Adrenal gland (tissue), 5 donors: Measurements from ENCODE around the gene SEMA3E.

ENCODE experiments used
- POLR2A ChIP-seq, 2 donors: fragments of 450-650 bp; IDR thresholded peaks; one replicate each; pipeline ENCODE4 v1.6.1; 2017; ENCODE audit warnings: antibody characterized with exemption in 2 of 2, mild to moderate bottlenecking in 2 of 2, moderate library complexity in 1 of 2
- TF ChIP-seq, protein P1 (sequence below), 6 experiments: fragments of 450-650 bp in 4 of 6; fragments of 200-600 bp in 2 of 6; sonication (generic) in 1 of 6; IDR thresholded peaks; 1 replicate in 5 of 6; 2 replicates in 1 of 6; pipeline versions ENCODE4 v1.5.1 to v1.8.0; 2016 to 2021; ENCODE audit warnings: antibody characterized with exemption in 6 of 6, mild to moderate bottlenecking in 2 of 6, moderate library complexity in 1 of 6
- donor health status: DM: no; HTN: no; CAD: no.

DNA sequence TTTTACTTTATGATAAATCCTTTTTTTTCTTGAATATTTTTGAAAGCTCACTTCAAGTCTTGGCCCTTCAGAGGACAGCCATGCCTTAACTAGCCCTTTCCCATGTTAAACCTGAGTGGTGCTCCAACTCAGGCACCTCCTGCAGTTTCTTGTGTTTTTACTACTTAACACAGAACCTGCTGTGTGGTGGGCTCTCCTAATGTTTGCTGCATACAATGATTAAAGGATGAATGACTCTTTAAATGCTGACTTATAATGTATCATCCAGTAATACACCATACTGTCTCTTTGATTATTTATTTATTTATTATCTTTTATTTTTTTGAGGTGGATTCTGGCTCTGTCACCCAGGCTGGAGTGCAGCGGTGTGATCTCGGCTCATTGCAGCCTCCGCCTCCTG lies 179.4 kb downstream of the SEMA3E start:
- TF ChIP-seq, protein P1, sequence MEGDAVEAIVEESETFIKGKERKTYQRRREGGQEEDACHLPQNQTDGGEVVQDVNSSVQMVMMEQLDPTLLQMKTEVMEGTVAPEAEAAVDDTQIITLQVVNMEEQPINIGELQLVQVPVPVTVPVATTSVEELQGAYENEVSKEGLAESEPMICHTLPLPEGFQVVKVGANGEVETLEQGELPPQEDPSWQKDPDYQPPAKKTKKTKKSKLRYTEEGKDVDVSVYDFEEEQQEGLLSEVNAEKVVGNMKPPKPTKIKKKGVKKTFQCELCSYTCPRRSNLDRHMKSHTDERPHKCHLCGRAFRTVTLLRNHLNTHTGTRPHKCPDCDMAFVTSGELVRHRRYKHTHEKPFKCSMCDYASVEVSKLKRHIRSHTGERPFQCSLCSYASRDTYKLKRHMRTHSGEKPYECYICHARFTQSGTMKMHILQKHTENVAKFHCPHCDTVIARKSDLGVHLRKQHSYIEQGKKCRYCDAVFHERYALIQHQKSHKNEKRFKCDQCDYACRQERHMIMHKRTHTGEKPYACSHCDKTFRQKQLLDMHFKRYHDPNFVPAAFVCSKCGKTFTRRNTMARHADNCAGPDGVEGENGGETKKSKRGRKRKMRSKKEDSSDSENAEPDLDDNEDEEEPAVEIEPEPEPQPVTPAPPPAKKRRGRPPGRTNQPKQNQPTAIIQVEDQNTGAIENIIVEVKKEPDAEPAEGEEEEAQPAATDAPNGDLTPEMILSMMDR (IDR thresholded peaks at IDR 0.05) = no peak
- no peak for TF ChIP-seq POLR2A (IDR thresholded peaks at IDR 0.05)
